HFFc6 (cell line): ENCODE measurements around the gene SPN. TPM values are rescaled to one million over a fixed set of nuclear protein-coding genes. Genes with fewer than 3 reads are reported as not detected.

Source experiments
- DNase-seq: peaks from one replicate; pipeline ENCODE4 v3.0.0-alpha.2; 2018
- H3K27ac Mint-ChIP-seq: 2 replicates; pipeline ENCODE4 v1.8.0; 2020; ENCODE audit warnings: mild to moderate bottlenecking, mixed read lengths
- H3K27me3 Mint-ChIP-seq: 2 replicates; pipeline ENCODE4 v1.8.0; 2021; ENCODE audit warnings: mild to moderate bottlenecking, moderate library complexity, mixed read lengths; ENCODE audit not compliant: insufficient read depth
- H3K36me3 Mint-ChIP-seq: 2 replicates; pipeline ENCODE4 v1.8.0; 2021; ENCODE audit warnings: low read depth, mixed read lengths
- H3K4me1 Mint-ChIP-seq: 2 replicates; pipeline ENCODE4 v1.8.0; 2020; ENCODE audit warnings: low read depth, mixed read lengths
- H3K4me3 Mint-ChIP-seq: 2 replicates; pipeline ENCODE4 v1.8.0; 2020; ENCODE audit warnings: mild to moderate bottlenecking, moderate library complexity, mixed read lengths
- H3K9me3 Mint-ChIP-seq: 2 replicates; pipeline ENCODE4 v1.8.0; 2020; ENCODE audit warnings: mild to moderate bottlenecking, mixed read lengths
- CTCF ChIP-seq: fragments of 200-600 bp; sonication (generic); IDR thresholded peaks from 2 replicates; pipeline ENCODE4 v1.5.0; 2021; ENCODE audit warnings: antibody characterized with exemption, mild to moderate bottlenecking
- total RNA-seq, 6 experiments: library from RNA; stranded (reverse); fragmentation: NEBNext Ultra II Directional; extraction: Animal tissue kit (Norgen Biotek cat#: 25700); gene quantifications; 2 replicates in 1 of 6; 3 replicates in 5 of 6; pipeline ENCODE4 v1.2.3, GENCODE V29; 2021

Gene SPN
- total RNA-seq, 6 experiments from 2014 or later: 0.06 to 0.20 (median 0.12) TPM; not detected in 1

GRCh38 chr16:29719063-29719462 lies 56.0 kb downstream of the SPN start:
- H3K4me3 Mint-ChIP-seq: no peak overlapping the region
- TF ChIP-seq CTCF: no peak
- H3K9me3 Mint-ChIP-seq: no peaks in the 10 kb centered on the region
- DNase-seq: no peak
- H3K4me1 Mint-ChIP-seq: peaks cover 7% of the 10 kb centered on the region; the same call in 1 of the 2 replicates
- peaks cover 26% of the 10 kb centered on the region for H3K27me3 Mint-ChIP-seq
- no peak overlapping the region for H3K27ac Mint-ChIP-seq
- H3K36me3 Mint-ChIP-seq: no peaks in the 10 kb centered on the region

Other genes with a start within 250 kb of the SPN start
- gene BOLA2, start 208.9 kb upstream of the SPN start, total RNA-seq: 1 to 10 TPM; 3.3 to 6.5 (median 5.1) TPM
- gene SLX1B, start 208.7 kb upstream of the SPN start, total RNA-seq: 10 to 100 TPM; 17.3 to 29.4 (median 23.0) TPM
- gene SULT1A4, start 203.3 kb upstream of the SPN start, total RNA-seq: 1 to 10 TPM in 1 of 6 experiments, under 1 TPM in 5; 0.35 to 2.1 (median 0.42) TPM
- 10 to 100 TPM; 13.7 to 19.4 (median 14.3) TPM for gene NPIPB12, start 156.8 kb upstream of the SPN start, total RNA-seq
- 10 to 100 TPM in 3 of 6 experiments, 1 to 10 TPM in 3; 3.0 to 12.4 (median 10.3) TPM for gene QPRT, start 15.9 kb downstream of the SPN start, total RNA-seq
- gene C16orf54, start 82.7 kb downstream of the SPN start, total RNA-seq: not detected
- gene ZG16, start 115.0 kb downstream of the SPN start, total RNA-seq: not detected
- 10 to 100 TPM; 26.4 to 50.3 (median 48.9) TPM for gene KIF22, start 127.5 kb downstream of the SPN start, total RNA-seq
- 100 to 1,000 TPM; 148 to 178 (median 165) TPM for gene MAZ, start 143.3 kb downstream of the SPN start, total RNA-seq
- gene PRRT2, start 148.9 kb downstream of the SPN start, total RNA-seq: 1 to 10 TPM; 2.9 to 4.3 (median 3.6) TPM
- gene PAGR1, start 152.9 kb downstream of the SPN start, total RNA-seq: 10 to 100 TPM; 12.9 to 19.2 (median 17.7) TPM
- gene MVP, start 157.2 kb downstream of the SPN start, total RNA-seq: 100 to 1,000 TPM; 234 to 296 (median 268) TPM
- 100 to 1,000 TPM in 3 of 6 experiments, 10 to 100 TPM in 3; 82.6 to 115 (median 94.7) TPM for gene CDIPT, start 200.0 kb downstream of the SPN start, total RNA-seq
- 1 to 10 TPM; 1.5 to 4.5 (median 3.9) TPM for gene SEZ6L2, start 236.3 kb downstream of the SPN start, total RNA-seq
- 10 to 100 TPM in 4 of 6 experiments, 1 to 10 TPM in 2; 5.1 to 15.9 (median 14.1) TPM for gene ASPHD1, start 237.2 kb downstream of the SPN start, total RNA-seq